ENCODE measurements around the gene NSUN2.

NSUN2 gene

DNA sequence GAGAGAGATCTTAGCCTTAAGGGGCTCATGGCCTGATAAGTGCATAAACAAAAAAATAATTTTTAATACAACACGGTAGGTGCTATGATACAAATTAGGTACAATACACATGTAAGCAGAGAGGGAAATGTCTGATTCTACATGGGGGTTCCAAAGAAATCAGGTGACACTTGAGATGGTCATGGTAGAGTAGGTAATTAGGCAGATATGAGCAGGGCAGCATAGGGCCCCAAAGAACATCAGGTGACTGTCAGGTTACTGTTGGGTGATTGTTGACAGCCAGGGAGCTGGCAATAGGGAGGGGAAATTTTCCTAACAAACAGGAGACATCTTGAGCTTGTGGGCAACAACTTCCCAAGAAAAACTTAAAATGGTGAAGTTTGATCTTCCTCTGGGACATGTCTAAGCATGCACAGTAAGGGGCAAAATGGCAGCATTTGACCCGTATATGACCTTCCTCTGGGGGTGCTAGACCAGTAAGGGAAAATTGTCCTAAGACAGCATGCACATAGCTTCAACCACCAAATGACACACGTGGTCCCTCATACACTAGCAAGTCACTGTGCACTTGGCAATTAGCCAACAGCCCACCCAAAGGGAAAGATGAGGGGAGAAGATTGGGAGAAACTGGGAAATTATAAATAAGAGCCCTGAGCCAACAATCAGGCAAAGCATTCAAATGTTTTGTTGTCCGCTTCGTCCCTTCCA is 43.1 kb upstream of the NSUN2 start:
- Histone ChIP-seq H3K36me3 (ENCODE audit: control insufficient read depth in 2 of 2, insufficient read depth in 1 of 2, low read length in 2 of 2) (no peaks in the 10 kb centered on the region), H3K4me3 (ENCODE audit: low read depth, low read length) (no peak overlapping the region), H3K27ac (ENCODE audit: extremely low read depth, low read depth, low read length) (no peak overlapping the region), H3K4me1 (ENCODE audit: control insufficient read depth, insufficient read depth, low read length) (no peaks in the 10 kb centered on the region), H3K9me3 (ENCODE audit: control insufficient read depth, insufficient read depth, low read depth, low read length) (no peaks in the 10 kb centered on the region)
- CTCF ChIA-PET, result no interaction called here
- POLR2A ChIA-PET, result no interaction called here
- TF ChIP-seq ZNF324 (tag by site-specific recombination; IDR thresholded peaks at IDR 0.05) (no peak), ZNF549 (tag by site-specific recombination; IDR thresholded peaks at IDR 0.05) (no peak), ZXDB (tag by site-specific recombination; IDR thresholded peaks at IDR 0.05) (no peak)
- TF ChIP-seq, protein P1, sequence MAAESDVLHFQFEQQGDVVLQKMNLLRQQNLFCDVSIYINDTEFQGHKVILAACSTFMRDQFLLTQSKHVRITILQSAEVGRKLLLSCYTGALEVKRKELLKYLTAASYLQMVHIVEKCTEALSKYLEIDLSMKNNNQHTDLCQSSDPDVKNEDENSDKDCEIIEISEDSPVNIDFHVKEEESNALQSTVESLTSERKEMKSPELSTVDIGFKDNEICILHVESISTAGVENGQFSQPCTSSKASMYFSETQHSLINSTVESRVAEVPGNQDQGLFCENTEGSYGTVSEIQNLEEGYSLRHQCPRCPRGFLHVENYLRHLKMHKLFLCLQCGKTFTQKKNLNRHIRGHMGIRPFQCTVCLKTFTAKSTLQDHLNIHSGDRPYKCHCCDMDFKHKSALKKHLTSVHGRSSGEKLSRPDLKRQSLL (tag by site-specific recombination; IDR thresholded peaks at IDR 0.05), result no peak
- TF ChIP-seq, protein P2, sequence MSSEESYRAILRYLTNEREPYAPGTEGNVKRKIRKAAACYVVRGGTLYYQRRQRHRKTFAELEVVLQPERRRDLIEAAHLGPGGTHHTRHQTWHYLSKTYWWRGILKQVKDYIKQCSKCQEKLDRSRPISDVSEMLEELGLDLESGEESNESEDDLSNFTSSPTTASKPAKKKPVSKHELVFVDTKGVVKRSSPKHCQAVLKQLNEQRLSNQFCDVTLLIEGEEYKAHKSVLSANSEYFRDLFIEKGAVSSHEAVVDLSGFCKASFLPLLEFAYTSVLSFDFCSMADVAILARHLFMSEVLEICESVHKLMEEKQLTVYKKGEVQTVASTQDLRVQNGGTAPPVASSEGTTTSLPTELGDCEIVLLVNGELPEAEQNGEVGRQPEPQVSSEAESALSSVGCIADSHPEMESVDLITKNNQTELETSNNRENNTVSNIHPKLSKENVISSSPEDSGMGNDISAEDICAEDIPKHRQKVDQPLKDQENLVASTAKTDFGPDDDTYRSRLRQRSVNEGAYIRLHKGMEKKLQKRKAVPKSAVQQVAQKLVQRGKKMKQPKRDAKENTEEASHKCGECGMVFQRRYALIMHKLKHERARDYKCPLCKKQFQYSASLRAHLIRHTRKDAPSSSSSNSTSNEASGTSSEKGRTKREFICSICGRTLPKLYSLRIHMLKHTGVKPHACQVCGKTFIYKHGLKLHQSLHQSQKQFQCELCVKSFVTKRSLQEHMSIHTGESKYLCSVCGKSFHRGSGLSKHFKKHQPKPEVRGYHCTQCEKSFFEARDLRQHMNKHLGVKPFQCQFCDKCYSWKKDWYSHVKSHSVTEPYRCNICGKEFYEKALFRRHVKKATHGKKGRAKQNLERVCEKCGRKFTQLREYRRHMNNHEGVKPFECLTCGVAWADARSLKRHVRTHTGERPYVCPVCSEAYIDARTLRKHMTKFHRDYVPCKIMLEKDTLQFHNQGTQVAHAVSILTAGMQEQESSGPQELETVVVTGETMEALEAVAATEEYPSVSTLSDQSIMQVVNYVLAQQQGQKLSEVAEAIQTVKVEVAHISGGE (tag by site-specific recombination; conservative IDR thresholded peaks at IDR 0.05; ENCODE audit: low read depth), result 0 out of 2 replicates have a peak, but pooled peaks have one; percentile 2

DNA sequence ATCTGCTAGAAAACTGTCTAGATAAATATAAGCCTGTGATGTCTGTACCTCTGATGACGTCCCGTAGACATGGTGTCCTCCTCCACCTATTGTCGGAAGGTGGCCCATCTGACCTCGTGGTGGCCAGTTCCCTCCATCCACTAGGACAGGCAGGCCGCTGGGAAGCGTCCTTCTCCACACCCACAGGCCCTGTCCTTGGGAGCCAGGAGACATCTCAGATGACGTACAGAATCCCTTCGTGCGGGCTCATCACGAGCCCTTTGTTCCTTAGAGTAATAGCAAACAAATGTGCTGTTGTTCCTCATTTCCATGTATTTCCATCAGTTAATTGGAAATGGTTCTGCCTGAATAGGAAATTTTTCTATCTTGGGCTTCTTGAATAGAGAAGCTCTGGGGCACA is 42.0 kb upstream of the NSUN2 start:
- ChIA-PET CTCF (no interaction called here), POLR2A (no interaction called here)
- Histone ChIP-seq H3K27ac (ENCODE audit: extremely low read depth, low read depth, low read length) (no peak overlapping the region), H3K4me3 (ENCODE audit: low read depth, low read length) (no peak overlapping the region), H3K9me3 (ENCODE audit: control insufficient read depth, insufficient read depth, low read depth, low read length) (no peaks in the 10 kb centered on the region), H3K36me3 (ENCODE audit: control insufficient read depth in 2 of 2, insufficient read depth in 1 of 2, low read length in 2 of 2) (peaks cover 0 to 6% of the 10 kb centered on the region in 2 experiments; a peak in 1 of 3 replicates), H3K4me1 (ENCODE audit: control insufficient read depth, insufficient read depth, low read length) (no peaks in the 10 kb centered on the region)
- TF ChIP-seq ZNF354C (tag by site-specific recombination; IDR thresholded peaks at IDR 0.05; ENCODE audit: borderline replicate concordance, low read depth) (no peak), TRIM28 (IDR thresholded peaks at IDR 0.05; ENCODE audit: borderline replicate concordance, low read length) (no peak), RBAK (tag by site-specific recombination; IDR thresholded peaks at IDR 0.05) (no peak), ZBTB1 (tag by site-specific recombination; IDR thresholded peaks at IDR 0.05) (no peak), ZNF184 (tag by site-specific recombination; IDR thresholded peaks at IDR 0.05) (no peak), ZBTB48 (tag by site-specific recombination; IDR thresholded peaks at IDR 0.05) (no peak), ZNF544 (tag by site-specific recombination; IDR thresholded peaks at IDR 0.05) (no peak), HOXC10 (CRISPR knock-in tag; IDR thresholded peaks at IDR 0.05) (no peak), ZBTB21 (tag by site-specific recombination; IDR thresholded peaks at IDR 0.05) (no peak), ZNF292 (tag by site-specific recombination; IDR thresholded peaks at IDR 0.05; ENCODE audit: borderline replicate concordance, low read depth) (no peak), INSM2 (tag by site-specific recombination; IDR thresholded peaks at IDR 0.05) (no peak), ZNF394 (tag by site-specific recombination; IDR thresholded peaks at IDR 0.05; ENCODE audit: borderline replicate concordance) (no peak), ZNF248 (tag by site-specific recombination; IDR thresholded peaks at IDR 0.05) (no peak)
- TF ChIP-seq, protein P3, sequence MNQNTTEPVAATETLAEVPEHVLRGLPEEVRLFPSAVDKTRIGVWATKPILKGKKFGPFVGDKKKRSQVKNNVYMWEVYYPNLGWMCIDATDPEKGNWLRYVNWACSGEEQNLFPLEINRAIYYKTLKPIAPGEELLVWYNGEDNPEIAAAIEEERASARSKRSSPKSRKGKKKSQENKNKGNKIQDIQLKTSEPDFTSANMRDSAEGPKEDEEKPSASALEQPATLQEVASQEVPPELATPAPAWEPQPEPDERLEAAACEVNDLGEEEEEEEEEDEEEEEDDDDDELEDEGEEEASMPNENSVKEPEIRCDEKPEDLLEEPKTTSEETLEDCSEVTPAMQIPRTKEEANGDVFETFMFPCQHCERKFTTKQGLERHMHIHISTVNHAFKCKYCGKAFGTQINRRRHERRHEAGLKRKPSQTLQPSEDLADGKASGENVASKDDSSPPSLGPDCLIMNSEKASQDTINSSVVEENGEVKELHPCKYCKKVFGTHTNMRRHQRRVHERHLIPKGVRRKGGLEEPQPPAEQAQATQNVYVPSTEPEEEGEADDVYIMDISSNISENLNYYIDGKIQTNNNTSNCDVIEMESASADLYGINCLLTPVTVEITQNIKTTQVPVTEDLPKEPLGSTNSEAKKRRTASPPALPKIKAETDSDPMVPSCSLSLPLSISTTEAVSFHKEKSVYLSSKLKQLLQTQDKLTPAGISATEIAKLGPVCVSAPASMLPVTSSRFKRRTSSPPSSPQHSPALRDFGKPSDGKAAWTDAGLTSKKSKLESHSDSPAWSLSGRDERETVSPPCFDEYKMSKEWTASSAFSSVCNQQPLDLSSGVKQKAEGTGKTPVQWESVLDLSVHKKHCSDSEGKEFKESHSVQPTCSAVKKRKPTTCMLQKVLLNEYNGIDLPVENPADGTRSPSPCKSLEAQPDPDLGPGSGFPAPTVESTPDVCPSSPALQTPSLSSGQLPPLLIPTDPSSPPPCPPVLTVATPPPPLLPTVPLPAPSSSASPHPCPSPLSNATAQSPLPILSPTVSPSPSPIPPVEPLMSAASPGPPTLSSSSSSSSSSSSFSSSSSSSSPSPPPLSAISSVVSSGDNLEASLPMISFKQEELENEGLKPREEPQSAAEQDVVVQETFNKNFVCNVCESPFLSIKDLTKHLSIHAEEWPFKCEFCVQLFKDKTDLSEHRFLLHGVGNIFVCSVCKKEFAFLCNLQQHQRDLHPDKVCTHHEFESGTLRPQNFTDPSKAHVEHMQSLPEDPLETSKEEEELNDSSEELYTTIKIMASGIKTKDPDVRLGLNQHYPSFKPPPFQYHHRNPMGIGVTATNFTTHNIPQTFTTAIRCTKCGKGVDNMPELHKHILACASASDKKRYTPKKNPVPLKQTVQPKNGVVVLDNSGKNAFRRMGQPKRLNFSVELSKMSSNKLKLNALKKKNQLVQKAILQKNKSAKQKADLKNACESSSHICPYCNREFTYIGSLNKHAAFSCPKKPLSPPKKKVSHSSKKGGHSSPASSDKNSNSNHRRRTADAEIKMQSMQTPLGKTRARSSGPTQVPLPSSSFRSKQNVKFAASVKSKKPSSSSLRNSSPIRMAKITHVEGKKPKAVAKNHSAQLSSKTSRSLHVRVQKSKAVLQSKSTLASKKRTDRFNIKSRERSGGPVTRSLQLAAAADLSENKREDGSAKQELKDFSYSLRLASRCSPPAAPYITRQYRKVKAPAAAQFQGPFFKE (tag by site-specific recombination; IDR thresholded peaks at IDR 0.05; ENCODE audit: borderline replicate concordance), result no peak
